HG02610 (cell line): ENCODE results near the gene RBM18.

Experiments used
- ATAC-seq: cut with Tn5 transposase; IDR thresholded peaks from one replicate; pipeline ENCODE4 v1.9.1; 2021; ENCODE audit warnings: mild to moderate bottlenecking, moderate library complexity; ENCODE audit not compliant: unreplicated experiment

Gene RBM18

DNA sequence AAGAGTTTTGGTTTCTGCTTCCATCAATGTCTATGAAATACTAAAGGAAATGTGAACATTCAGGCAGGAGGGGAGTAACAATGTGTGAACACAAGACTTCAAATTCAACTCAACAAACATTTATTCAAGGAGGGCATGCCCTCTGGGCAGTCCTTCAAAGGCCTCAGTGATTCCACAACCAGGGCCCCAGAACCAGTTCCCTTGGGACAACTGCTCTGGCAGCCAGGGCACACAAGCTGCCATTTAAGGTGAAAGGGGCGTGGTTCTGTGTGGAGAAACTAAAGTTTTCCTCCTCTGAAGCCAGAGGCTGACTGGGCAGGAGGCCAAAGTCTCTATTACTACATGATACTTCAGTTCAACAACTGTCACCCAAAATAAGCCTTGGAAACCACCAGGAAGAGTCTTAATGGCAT, 3.2 kb downstream of the RBM18 start:
- no peak for ATAC-seq

DNA sequence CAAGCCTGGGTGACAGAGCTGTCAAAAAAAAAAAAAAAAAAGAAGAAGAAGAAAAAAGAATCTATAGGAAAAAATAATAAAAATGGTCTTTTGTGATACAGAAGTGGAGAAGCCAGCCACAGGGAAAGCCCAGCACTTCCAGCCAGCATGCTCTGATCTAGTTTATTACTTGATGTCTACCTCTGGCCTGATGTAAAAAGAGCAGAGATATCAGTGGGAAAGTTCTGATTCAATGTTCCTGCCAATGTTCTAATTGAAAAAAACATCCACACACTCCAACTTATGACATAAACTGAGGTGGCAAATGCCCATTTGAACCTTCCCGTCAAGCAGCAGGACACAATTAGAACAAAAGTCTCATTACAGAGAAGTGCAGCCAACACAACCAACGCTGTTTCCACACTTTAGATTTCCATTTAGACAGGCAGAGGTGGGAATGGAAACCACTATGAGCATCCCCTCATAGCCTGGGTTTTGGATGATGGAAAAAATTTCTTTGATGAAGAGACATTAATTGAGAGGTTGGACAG, 5.7 kb downstream of the RBM18 start:
- ATAC-seq: no peak

DNA sequence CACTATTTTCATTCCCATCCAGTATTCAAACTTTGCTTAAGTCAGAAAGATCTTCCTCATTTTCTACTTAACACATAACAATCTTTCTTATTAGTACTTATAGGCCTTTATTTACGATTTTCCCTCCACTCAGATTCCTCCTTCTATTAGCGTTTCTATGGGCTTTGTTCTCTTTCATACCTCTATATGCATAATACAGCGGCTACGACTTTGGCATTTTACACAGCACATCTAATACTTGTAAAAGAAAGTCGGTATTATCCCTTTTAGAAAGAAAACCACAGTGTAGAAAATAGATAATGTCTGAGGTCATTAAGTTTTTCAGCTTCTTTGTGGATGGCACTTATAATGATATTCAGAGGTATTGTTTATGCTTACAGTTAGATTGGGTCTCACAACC, 8.4 kb downstream of the RBM18 start:
- no peak for ATAC-seq

DNA sequence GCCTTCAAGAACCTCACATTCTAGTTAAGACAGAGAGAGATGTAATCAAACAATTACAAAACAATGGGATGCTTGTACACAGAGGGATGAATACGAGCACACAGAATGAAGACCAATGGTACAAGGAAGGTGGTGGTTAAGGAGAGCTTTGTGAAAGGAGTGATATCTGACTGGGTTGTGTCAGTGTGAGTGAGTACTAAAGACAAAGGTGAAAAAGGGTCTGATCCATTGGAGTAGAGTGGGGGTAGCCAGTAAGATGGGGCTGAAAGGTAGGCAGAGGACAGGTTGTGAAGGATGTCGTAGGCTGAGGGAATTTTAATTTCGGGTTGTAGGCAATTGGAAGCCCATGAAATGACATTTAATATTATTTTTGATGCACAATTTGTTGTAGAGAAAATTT, 9.9 kb downstream of the RBM18 start:
- no peak for ATAC-seq

DNA sequence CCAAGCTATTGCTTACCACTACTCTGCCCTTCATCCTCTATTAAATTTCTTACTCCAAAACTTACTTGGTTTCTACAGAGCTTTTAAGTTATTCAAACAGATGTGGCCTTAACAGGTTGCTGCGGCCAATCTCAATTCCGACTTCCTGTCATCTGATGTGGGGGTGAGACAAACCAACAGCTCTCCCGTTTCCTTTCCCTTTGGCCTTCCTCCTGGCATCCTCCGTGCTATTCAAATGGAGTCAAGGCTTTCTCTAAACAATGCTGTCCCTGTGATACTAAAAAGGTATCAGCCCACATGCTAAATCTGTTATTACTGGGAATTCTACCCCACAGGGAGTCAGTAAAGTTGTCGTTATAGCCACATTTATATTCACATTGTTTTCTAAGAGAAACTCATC, 11.8 kb downstream of the RBM18 start:
- ATAC-seq: no peak

DNA sequence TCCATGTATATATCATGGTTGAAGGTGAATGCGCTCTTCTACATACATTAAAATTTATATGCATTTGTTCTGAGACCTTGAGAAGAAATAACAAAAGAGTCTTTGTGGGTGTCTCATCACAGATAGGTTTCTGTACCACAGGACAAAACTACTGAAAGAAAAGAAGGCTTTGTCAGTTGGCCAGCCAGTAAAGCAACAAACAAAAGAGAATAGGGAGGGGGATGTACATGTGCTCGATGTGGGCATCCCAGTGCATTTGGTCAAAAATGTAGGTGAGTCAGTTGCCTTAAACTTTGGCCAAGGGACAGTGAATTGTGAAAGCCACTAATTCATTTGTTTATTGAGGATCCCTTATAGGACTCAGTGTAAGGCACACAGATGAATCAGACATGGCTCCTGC, 13.3 kb downstream of the RBM18 start:
- ATAC-seq: no peak

DNA sequence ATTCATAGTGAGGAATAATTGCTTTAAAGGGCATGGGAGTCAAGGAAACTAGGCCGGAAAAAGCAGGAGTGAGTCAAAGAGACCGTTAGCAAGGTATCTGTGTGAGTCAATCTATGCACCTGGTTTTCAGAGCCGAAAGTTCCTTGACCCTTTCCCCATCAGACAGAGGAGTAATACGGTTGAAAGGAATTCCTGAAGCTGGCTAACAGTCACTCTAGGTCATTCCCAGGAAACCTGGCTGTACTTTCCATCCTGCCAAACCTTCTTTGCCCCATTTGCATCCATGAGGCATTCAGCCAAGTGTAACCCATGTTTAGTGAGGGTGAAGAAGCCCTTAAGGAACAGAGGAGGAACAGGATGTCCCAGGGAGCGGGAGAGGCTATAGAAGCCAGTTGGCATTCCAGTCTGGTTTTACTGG, 16.2 kb downstream of the RBM18 start:
- ATAC-seq: no peak

DNA sequence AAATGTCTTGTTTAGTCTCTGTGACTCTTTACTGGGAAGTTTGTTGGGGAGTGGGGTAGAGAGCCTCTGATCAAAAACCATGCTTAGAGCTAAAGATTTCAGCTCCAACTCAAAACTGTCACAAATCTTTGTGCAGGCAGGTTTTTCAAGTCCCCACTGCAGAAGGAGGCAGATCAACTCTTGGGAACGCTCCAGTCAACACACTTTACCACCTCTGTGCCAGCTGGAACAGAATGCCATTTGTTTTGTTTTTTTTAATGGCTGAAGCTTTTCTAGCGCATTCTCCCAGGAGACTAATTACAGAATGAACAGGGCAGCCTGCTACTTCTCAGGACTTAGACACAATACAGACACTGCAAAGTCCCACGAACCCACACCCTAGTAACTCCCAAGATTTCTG, 18.0 kb downstream of the RBM18 start:
- ATAC-seq: no peak

DNA sequence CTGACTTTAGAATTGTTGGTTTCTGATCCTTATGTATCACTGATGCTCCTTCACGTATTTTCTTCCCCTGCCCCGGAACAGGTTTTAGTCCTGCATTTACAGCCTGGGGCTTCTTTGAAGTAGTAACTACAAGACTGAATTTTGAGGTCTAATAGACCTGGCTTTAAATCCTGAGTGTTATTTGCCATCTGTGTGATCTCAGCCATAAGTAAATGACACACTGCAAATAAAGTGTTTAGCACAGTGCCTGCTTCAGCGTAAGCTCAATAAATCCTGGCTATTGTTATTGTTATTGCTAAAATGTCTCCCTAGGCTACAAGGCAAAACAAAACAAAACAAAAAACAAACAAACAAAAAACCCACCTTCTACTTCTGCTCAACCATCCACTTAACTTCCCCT, 20.3 kb downstream of the RBM18 start:
- ATAC-seq: no peak

DNA sequence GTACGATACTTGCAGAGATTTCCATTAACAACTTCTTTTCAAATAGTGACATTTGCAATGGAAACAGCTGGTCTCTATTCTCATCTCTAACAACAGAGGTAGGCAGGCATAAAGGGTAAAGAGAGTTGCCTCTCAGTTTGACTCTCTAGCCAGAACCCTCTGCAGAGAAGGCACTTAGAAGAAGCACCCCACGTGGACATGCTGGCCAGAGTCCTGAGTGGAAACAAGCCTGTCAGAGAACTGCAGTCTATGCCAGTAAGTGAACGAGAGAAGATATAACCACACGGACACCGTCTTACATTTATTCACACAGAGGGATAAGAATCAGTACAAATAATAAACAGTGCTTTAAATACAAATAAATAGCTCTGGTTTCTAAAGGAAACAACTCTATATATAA, 24.9 kb downstream of the RBM18 start:
- no peak for ATAC-seq

DNA sequence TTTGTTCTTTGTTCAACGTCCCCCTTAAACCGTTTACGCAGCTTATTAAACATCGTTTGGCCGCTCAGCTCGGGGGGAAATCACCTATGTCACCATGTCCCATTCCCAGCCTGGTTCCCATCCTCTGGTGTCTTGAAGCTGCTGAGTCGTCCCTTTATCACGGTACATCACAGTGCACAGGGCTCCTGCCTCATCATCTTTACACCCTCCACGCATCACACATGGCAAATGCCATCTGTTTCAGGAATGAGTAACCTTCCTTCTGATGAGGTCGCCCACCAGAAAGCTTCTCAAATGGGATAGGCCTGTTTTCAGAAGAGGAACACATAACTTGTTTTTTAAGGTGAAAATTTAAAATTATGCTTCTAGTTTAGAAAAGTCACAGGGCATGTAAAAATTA, 28.0 kb downstream of the RBM18 start:
- ATAC-seq: no peak

DNA sequence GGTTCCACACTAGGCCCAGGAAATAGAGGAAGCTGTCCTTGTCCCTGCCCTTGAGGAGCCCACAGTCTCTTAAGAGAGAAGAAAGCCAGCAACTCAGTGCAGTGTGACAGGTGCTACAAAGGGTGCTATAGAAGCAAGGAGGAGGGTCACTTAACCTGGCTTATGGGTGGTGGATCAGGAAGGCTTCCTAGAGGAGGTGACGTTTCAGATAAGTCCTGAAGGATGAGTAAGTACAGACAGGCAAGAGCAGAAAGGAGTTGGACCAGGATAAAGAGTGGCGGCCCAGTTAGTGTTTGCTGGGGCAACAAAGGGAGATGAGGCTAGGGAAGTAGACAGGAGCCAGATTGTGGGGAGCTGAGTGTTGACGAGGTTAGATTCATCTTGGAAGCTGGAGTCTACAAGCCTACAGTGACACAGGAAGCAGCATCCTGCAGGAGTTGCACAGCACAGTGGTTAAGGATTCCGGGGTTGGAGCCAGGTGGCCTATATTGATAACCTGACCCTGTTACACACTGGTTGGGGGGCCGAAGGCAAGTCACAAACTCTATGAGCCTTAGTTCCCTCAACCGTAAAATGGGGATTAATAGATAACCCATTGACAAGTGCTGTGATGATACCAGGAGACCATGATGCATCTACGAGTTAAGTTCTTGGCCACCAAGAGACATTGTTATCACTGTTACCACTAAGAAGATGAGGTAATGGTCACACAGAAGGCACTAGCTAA, 30.5 kb downstream of the RBM18 start:
- ATAC-seq: no peak

DNA sequence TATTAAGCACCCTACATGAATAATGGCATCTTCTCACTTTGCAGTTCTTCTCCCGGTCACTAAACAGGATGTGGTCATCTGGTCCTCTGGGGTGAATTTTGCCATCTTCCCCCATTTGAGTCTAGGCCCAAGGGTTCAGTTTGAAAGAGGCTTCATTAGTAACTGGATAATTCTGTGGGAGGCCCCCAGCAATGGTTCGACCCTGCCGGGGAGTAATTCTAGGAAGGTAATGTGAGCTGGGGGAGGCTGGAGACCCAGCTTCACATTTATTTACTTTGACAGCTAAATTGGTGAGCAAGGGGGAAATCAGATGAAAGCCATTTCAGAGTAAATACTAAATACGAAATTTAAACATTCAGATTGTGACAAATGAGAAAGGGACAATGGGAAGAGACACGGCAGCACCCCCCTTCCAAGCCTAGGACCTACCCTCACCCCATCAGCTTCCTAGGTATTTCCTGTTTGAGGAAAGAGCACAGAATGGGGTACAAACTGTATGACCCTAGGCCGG, 31.8 kb downstream of the RBM18 start:
- ATAC-seq: no peak

DNA sequence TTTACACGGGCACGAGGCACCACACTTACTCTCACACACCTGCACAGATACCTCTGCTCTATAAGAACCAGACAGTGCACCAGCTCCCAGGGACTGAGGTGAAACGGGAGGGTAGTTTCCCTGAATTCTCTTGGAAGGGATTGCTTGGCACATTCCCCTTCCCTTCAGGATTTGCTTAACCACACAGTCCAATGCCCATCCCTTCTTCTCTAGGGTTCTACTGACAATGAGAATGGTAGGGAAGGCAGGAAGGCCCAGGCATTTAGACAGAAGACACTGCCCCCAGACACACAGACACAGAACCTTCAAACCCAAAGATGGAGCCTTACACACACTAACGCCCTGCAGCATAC, 35.2 kb downstream of the RBM18 start:
- no peak for ATAC-seq

DNA sequence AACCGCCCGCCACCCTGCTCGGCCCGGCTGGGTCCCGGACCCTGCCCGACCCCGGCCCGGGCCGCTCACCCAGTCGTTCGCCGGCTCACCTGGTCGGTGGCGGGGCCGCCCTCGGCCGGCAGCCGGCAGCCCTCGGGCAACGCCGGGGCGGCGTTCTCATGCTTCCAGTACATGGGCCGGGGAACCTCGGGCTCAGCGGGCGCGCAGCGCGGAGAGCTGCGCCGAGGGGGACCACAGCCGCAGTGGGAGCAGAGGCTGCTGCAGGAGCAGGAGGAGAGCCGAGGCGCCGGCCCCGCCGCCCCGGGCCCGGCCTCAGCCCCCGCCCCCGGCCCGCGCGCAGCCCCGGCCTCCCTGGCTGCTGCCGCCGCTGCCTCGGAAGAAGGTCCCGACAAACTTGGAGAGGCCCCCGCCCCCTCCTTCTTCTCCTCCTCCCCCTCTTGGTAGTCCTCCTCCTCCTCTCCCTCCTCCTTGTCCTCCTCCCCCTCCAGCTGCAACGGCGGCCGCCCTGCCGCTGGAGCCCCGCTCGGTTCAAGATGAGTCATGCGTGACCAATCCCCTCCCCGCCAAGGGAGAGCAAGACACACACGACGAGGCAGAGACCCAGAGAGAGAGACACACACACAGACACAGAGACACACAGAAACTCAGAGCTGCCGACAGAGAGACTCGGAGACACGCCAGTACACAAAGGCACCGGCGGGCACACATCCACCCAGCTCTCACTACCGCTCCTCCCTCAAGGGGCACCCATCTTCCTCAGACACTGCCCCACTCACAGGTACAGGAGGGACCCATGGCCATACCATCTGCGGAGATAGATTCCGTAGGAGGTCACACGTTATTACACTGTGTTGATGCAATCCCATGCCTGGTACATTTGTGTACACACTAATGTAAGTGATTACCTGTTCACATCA, 35.8 kb downstream of the RBM18 start, which contains the start of gene LHX6:
LHX6 (minus strand) TSS at position 390 of the 917 bp plus-strand sequence; CDS start at position 173, 217 bp downstream.
- ATAC-seq: no peak

DNA sequence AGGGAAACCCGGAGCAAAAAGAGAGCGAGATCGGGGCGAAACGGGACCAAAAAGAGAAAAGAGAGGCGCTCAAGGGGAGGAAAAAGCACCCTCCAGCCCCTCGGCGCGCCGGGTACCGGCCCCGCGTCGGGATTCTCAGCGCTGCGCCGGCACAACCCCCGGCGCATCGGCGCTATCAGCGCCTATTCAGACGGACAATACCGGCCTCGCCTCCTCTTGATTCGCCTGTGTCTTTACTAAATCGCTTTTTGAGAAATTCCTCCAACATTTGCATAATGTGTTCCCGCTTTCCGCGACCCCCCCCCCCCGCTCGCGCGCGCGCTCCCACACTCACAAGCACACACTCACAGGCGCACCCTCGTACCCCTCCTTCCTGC, 36.5 kb downstream of the RBM18 start:
- ATAC-seq: no peak

DNA sequence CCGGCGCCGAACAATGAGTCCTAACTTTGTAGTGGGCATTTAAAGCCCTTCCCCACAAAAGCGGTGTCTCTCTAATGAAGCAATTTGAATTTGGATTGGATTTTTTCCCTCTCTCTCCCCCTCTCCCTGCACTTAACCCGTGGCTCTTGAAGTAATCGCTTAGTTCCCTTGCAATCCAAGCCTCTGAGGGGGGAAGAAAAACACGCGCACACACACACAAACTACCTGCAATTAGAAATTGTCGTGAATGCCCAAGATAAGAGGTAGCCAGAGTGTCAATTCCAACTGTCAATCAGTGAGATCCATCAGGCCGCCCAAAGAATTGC, 37.1 kb downstream of the RBM18 start:
- ATAC-seq: no peak

DNA sequence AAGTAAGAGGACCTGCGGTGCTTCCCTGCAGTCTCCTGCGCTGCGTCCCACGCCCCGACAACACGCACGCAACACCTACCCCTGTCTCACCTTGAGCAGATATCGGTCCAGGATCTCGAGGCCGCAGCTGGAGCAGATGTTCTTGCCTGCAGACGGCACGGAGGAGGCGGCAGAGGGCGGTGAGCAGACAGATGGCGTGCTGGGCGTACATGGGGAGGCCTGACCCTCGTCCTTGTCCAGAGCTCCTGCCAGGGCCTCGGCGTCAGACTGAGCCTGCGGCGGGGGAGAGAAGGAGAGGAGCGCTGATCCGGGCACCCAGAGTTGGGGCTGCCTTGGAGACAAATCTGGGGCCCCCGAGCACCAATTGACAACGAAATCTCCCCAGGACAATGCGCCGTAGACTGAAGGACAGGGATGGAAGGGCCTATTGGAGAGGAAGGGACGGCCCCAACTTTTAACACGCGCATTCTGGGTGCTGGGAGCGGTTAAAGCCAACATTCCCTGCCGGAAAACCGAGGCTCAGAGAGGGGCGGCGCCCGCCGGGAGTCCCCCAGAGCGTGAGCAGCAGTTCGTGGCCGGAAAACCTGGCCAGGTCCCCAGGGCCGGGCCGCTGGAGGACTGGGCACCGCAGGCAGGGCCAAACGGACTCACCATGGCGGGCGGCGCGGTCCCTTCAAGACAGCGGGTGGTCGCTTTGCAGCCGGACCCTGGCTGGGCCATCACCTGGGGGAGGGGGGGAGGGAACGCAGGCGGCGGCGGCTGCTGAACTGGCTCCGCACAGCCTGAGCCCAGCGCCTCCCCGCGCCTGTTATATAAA, 37.7 kb downstream of the RBM18 start:
- no peak for ATAC-seq

DNA sequence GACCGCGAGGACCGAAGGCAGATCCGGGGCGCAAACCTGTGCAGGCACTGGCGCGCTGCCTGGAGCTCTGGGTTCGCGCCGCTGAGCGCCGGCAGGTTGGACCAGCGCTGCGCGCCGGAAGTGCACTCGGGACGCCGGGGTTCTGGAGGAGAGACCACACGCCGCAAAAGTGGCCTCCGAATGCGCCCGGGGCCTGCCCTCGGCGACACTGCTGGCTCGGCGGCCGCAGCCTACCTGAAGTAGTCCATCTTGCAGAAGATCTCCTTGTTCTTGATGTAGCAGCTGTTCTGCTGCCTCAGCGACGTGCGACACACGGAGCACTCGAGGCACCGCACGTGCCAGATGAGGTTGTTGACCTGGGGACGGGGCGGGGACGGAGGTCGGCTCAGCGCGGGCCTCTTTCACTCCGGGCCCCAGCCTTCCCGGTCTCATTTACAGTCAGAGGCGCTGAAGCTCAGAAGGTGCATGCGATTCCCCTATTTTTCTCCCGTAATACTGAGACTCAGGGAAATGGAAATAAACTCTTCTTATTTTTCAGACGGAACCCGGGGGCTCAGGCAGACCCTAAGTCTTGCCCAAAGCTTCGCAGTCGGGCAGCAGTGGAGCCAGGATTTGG, 38.4 kb downstream of the RBM18 start:
- no peak for ATAC-seq

DNA sequence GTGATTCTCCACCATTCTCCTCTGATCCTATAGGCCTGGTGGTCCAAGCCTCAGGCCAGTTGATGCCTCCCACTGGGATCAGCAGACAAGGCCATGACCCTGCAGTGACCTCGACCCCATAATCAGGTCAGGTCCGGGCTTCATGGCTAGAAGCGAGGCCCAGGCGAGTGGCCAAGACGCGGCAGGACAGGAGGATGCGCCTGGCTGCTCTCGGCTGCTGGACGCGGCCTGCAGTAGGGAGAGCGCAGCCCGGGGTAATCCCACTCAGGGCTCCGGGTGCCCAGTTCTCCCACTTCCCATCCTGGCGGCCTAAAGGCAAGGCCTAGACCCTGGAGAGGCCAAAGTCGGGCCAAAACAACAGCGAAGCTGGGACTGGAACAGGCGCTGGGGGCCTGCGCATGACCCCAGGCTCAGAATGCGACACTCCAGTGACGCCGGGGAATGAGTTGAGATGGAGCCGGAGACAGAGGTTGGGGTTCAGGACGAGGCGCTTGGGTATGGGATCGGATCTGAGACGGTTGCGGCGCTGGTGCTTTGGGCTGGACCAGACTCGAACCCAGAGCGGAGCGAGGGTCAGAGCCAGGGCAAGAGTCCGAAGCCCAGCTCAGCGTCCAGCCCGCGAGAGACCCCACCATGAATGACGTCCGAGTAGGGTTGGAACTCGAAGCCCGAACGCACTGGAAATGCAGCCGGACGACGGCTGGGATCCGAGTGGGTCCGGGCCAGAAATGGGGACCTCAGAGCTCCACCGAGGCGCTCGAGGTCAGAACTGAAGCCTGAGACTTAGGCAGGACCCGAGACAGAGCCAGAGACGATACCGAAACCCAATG, 39.1 kb downstream of the RBM18 start:
- no peak for ATAC-seq
